ENCODE data around the gene MDM4.

DNA sequence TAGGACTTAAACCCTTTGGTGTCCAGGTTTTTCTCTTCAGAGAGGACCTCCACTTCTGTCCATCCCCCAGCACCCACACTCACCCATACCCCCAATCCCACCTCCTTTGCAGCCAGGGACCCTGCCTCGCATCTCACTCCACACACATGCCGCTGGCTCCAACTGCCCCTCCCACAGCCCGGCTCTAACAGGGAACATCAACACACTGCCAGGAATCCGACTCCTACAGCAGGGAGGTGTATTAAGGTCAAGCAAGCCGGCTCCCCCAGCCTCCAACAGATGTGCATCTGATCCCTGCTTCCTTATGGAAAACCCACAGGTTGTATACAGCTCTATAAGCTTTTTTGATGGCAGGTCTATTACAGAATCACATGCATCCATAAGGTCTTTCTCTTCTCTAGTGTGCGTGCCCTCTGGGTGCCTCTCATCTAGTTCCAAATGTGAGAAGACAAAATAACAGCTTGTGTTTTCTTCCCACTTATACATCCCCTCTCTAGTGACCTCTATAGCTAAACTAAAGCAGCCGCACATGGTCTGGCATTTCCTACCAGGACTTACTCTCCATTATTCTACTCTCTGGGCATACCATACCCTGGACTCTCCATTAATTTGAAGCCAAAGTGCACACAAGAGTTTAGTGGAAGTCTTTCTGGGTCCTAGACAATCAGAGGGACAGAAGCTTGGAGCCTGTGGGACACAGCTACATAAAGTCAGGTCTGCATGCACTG is 37.9 kb upstream of the MDM4 start:
- TF ChIP-seq CTCF (conservative IDR thresholded peaks at IDR 0.05 in 1 of 2, IDR thresholded peaks at IDR 0.05 in 1 of 2; ENCODE audit: extremely low read depth in 1 of 2, insufficient read depth in 1 of 2, low read depth in 1 of 2, low read length in 2 of 2) (no peak), EZH2 (IDR thresholded peaks at IDR 0.05; ENCODE audit: borderline replicate concordance, low read length) (no peak)
